GM19238 (cell line): Measurements from ENCODE around the gene APBB1.

ENCODE experiments used
- DNase-seq: peaks from one replicate; pipeline ENCODE4 v3.0.0; 2011; ENCODE audit warnings: low spot score; ENCODE audit not compliant: insufficient read length

Gene APBB1

GRCh38 chr11:6351782-6352382, 67.0 kb downstream of the APBB1 start:
- DNase-seq = no peak

- DNase-seq = no peak
Measured at GRCh38 chr11:6350486-6350885, 68.4 kb downstream of the APBB1 start.

DNA sequence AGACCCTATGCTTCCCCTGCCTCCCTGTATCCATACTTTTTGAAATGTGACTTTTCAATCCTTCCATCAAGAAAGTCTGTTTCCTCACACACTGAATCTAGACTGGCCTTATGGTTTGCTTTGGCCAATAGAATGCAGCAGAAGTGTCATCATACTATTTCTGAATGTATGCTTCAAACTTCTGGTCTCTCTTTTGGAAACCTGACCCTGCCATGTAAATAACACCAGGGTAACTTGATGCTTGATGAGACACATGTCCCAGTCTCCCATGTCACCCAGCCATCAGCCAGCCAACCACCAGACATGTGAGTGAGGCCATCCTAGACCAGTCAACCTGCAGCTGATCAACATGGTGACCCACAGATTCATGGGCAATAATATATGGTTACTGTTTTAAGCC, 68.9 kb downstream of the APBB1 start:
- no peak for DNase-seq

DNA sequence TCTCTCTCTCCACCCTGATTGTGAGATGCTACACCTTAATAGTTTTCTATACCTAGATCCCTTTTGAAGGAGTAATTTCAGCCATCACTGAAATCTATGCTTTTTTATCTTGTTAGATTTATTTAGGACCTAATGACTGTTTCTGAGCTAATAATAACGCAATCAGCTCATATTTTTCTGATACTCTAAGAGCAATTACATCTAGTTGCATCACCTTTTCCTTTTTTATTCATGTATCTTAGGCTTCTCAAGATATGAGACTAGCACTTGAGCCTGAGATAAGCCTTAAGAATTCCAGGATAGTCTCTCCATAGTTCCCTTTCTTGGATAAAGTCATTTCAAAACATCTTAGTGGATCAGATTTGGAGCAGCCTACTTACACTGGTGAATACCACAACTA, 73.5 kb downstream of the APBB1 start:
- DNase-seq = no peak
